ENCODE data around the gene LGI4.

Gene LGI4

GRCh38 chr19:35106898-35107541 is 27.8 kb downstream of the LGI4 start:
- Histone ChIP-seq H3K36me3 (ENCODE audit: insufficient read depth, low read length) (no peaks in the 10 kb centered on the region), H3K9me2 (ENCODE audit: low read depth, low read length) (no peaks in the 10 kb centered on the region), H3K79me2 (ENCODE audit: insufficient read depth, low read length) (no peaks in the 10 kb centered on the region), H3K27me3 (ENCODE audit: insufficient read depth, low read length) (no peaks in the 10 kb centered on the region), H3K9ac (ENCODE audit: low read length) (no peak overlapping the region), H3K4me2 (ENCODE audit: low read length) (no peak overlapping the region), H2AFZ (ENCODE audit: low read length) (no peak overlapping the region), H4K20me1 (ENCODE audit: insufficient read depth, low read length) (no peaks in the 10 kb centered on the region), H3K4me1 (ENCODE audit: insufficient read depth, low read length, severe bottlenecking) (no peaks in the 10 kb centered on the region), H3F3A (ENCODE audit: insufficient read depth, low read length) (no peaks in the 10 kb centered on the region), H3K9me3 (ENCODE audit: low read length) (no peaks in the 10 kb centered on the region), H3K4me3 (ENCODE audit: low read depth, low read length, poor library complexity, severe bottlenecking) (no peak overlapping the region), H3K27ac (ENCODE audit: low read depth, low read length, poor library complexity, severe bottlenecking) (no peak overlapping the region)
- TF ChIP-seq CTCF (IDR thresholded peaks at IDR 0.05; ENCODE audit: low read length): no peak

GRCh38 chr19:35106291-35106583 is 28.6 kb downstream of the LGI4 start:
- no peak for TF ChIP-seq CTCF (IDR thresholded peaks at IDR 0.05; ENCODE audit: low read length)
- no peak for TF ChIP-seq EZH2 (IDR thresholded peaks at IDR 0.05; ENCODE audit: borderline replicate concordance, low read length)
- no peak overlapping the region for H3K4me3 ChIP-seq (ENCODE audit: low read depth, low read length, poor library complexity, severe bottlenecking)
- H3K9ac ChIP-seq (ENCODE audit: low read length): no peak overlapping the region
- H3K27ac ChIP-seq (ENCODE audit: low read depth, low read length, poor library complexity, severe bottlenecking): no peak overlapping the region
- H3K4me1 ChIP-seq (ENCODE audit: insufficient read depth, low read length, severe bottlenecking): no peaks in the 10 kb centered on the region
- H3K36me3 ChIP-seq (ENCODE audit: insufficient read depth, low read length): no peaks in the 10 kb centered on the region
- H3K27me3 ChIP-seq (ENCODE audit: insufficient read depth, low read length): no peaks in the 10 kb centered on the region
- no peak overlapping the region for H2AFZ ChIP-seq (ENCODE audit: low read length)
- H3F3A ChIP-seq (ENCODE audit: insufficient read depth, low read length): no peaks in the 10 kb centered on the region
- no peaks in the 10 kb centered on the region for H3K79me2 ChIP-seq (ENCODE audit: insufficient read depth, low read length)
- H3K9me2 ChIP-seq (ENCODE audit: low read depth, low read length): no peaks in the 10 kb centered on the region
- no peaks in the 10 kb centered on the region for H4K20me1 ChIP-seq (ENCODE audit: insufficient read depth, low read length)
- no peak overlapping the region for H3K4me2 ChIP-seq (ENCODE audit: low read length)
- no peaks in the 10 kb centered on the region for H3K9me3 ChIP-seq (ENCODE audit: low read length)

- H3F3A ChIP-seq (ENCODE audit: insufficient read depth, low read length): no peaks in the 10 kb centered on the region
- no peak overlapping the region for H3K27ac ChIP-seq (ENCODE audit: low read depth, low read length, poor library complexity, severe bottlenecking)
- no peak overlapping the region for H3K9ac ChIP-seq (ENCODE audit: low read length)
- H3K9me3 ChIP-seq (ENCODE audit: low read length): no peaks in the 10 kb centered on the region
- no peak for TF ChIP-seq EZH2 (IDR thresholded peaks at IDR 0.05; ENCODE audit: borderline replicate concordance, low read length)
- no peak for TF ChIP-seq CTCF (IDR thresholded peaks at IDR 0.05; ENCODE audit: low read length)
- no peak overlapping the region for H2AFZ ChIP-seq (ENCODE audit: low read length)
- H3K36me3 ChIP-seq (ENCODE audit: insufficient read depth, low read length): no peaks in the 10 kb centered on the region
- no peaks in the 10 kb centered on the region for H3K27me3 ChIP-seq (ENCODE audit: insufficient read depth, low read length)
- H4K20me1 ChIP-seq (ENCODE audit: insufficient read depth, low read length): no peaks in the 10 kb centered on the region
- H3K4me2 ChIP-seq (ENCODE audit: low read length): no peak overlapping the region
- no peaks in the 10 kb centered on the region for H3K4me1 ChIP-seq (ENCODE audit: insufficient read depth, low read length, severe bottlenecking)
- H3K79me2 ChIP-seq (ENCODE audit: insufficient read depth, low read length): no peaks in the 10 kb centered on the region
- no peaks in the 10 kb centered on the region for H3K9me2 ChIP-seq (ENCODE audit: low read depth, low read length)
- H3K4me3 ChIP-seq (ENCODE audit: low read depth, low read length, poor library complexity, severe bottlenecking): no peak overlapping the region
These were observed 29.2 kb downstream of the LGI4 start for GRCh38 chr19:35105411-35106290.
